Liver (tissue), 9 donors: ENCODE data around the gene PLA1A. TPM values are rescaled to one million over a fixed set of nuclear protein-coding genes. Genes with fewer than 3 reads are reported as not detected.
"Not testable (repeated sequence)": the region's sequence is repeated elsewhere in the genome, so short reads cannot be mapped to it uniquely, and the experiment has no call there.

Source experiments
- DNase-seq: peaks from one replicate; pipeline ENCODE4 v3.0.0-alpha.2; 2017; ENCODE audit warnings: low spot score
- H3K27ac ChIP-seq, 2 donors: one replicate each; pipeline ENCODE4 v1.7.0; 2013; ENCODE audit warnings: inconsistent platforms in 2 of 2, low read length in 2 of 2, control low read depth in 1 of 2, low read depth in 1 of 2, mild to moderate bottlenecking in 1 of 2
- H3K27me3 ChIP-seq, 4 donors: one replicate each; pipeline versions ENCODE4 v1.6.1 to v1.7.0; 2013; ENCODE audit warnings: low read length in 3 of 4, inconsistent platforms in 1 of 4, mild to moderate bottlenecking in 1 of 4, moderate library complexity in 1 of 4; ENCODE audit not compliant: control insufficient read depth in 4 of 4, insufficient read depth in 4 of 4
- H3K36me3 ChIP-seq, 4 donors: one replicate each; pipeline versions ENCODE4 v1.6.1 to v1.7.0; 2013; ENCODE audit warnings: low read length in 3 of 4, mild to moderate bottlenecking in 3 of 4, low read depth in 1 of 4, moderate library complexity in 1 of 4; ENCODE audit not compliant: control insufficient read depth in 4 of 4, insufficient read depth in 3 of 4
- H3K4me1 ChIP-seq, 4 donors: one replicate each; pipeline versions ENCODE4 v1.6.1 to v1.7.0; 2013; ENCODE audit warnings: low read length in 3 of 4, mild to moderate bottlenecking in 3 of 4, moderate library complexity in 1 of 4; ENCODE audit not compliant: control insufficient read depth in 4 of 4, insufficient read depth in 4 of 4
- H3K4me3 ChIP-seq, 3 donors: one replicate each; pipeline versions ENCODE4 v1.6.1 to v1.7.0; 2013; ENCODE audit warnings: low read length in 3 of 3, control low read depth in 1 of 3, low read depth in 1 of 3, mild to moderate bottlenecking in 1 of 3
- H3K9ac ChIP-seq, 2 donors: one replicate each; pipeline ENCODE4 v1.7.0; 2013; ENCODE audit warnings: low read length in 2 of 2, mild to moderate bottlenecking in 2 of 2, moderate library complexity in 2 of 2, control low read depth in 1 of 2, low read depth in 1 of 2
- H3K9me3 ChIP-seq, 4 donors: one replicate each; pipeline versions ENCODE4 v1.6.1 to v1.7.0; 2013; ENCODE audit warnings: low read length in 3 of 4; ENCODE audit not compliant: control insufficient read depth in 4 of 4
- FOXA1 ChIP-seq: IDR thresholded peaks from 2 replicates; pipeline ENCODE4 v1.6.1; 2016; ENCODE audit warnings: antibody characterized with exemption
- HNF4G ChIP-seq: IDR thresholded peaks from 2 replicates; pipeline ENCODE4 v1.6.1; 2016; ENCODE audit warnings: antibody characterized with exemption
- NR2F2 ChIP-seq: IDR thresholded peaks from 2 replicates; pipeline ENCODE4 v1.6.1; 2016; ENCODE audit warnings: antibody characterized with exemption
- TAF1 ChIP-seq: conservative IDR thresholded peaks from 2 replicates; pipeline ENCODE4 v1.6.1; 2016; ENCODE audit warnings: antibody characterized with exemption, mild to moderate bottlenecking
- WGBS: extraction: QIAGEN DNeasy Blood & Tissue Kit; methylation state at CpG from one replicate; pipeline ENCODE4 v1.1.7; 2013; 5-methylcytosine and 5-hydroxymethylcytosine counted together
- polyA plus RNA-seq, 2 donors: library from polyadenylated mRNA; stranded (reverse) in 1 of 2; unstranded in 1 of 2; fragments of 200-250 nt in 1 of 2; fragments of >200 nt in 1 of 2; fragmentation: Nextera tagmentation in 1 of 2; extraction: Ambion mirVana in 1 of 2; gene quantifications; one replicate each; pipeline versions ENCODE4 v1.2.1 to v1.2.3, GENCODE V29; 2013 to 2015
- total RNA-seq, 2 donors: library from RNA; depleted of rRNA; stranded (reverse); fragments of >200 nt; gene quantifications; one replicate each; pipeline ENCODE4 v1.2.3, GENCODE V29; 2014
- TF ChIP-seq, protein P1 (sequence below): IDR thresholded peaks from 2 replicates; pipeline ENCODE4 v1.6.1; 2016; ENCODE audit warnings: antibody characterized with exemption
- TF ChIP-seq, protein P2 (sequence below): fragments of 150-350 bp; IDR thresholded peaks from 2 replicates; pipeline ENCODE4 v1.5.1; 2017; ENCODE audit warnings: improper control_type of control experiment, low read depth, low read length; ENCODE audit not compliant: missing input control
- donor health status: healthy.
- donor health status: healthy.
- donor health status: healthy.
- donor health status: healthy.
- donor health status: healthy.

Gene PLA1A
- total and polyA plus RNA-seq, 4 donors, result 6.0 to 63.9 (median 33.0) TPM

DNA sequence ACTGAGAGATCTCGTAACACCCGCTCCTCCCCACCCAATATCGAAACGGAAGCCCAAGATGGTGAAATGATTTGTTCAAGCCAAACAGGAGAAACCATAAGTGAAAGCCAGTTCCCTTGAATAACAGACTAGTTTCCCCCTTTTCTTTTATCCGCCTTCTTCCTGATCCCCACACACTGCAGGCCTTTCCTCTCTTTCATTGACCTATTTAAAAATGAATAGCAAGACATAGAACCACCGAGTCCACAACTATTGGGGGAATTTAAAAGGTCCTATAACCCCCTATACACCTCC is 79.9 kb downstream of the PLA1A start:
- Histone ChIP-seq H3K27me3 (no peaks in the 10 kb centered on the region), H3K4me1 (peaks cover 0 to 20% (median 14%) of the 10 kb centered on the region in 4 donors), H3K27ac (peak overlapping the region; percentile 93 to 95), H3K36me3 (peaks cover 5 to 17% (median 12%) of the 10 kb centered on the region in 4 donors), H3K9me3 (no peaks in the 10 kb centered on the region), H3K4me3 (peak overlapping the region; percentile 65 to 83 (median 66)), H3K9ac (peak overlapping the region; percentile 74 to 77)
- TF ChIP-seq, protein P1, sequence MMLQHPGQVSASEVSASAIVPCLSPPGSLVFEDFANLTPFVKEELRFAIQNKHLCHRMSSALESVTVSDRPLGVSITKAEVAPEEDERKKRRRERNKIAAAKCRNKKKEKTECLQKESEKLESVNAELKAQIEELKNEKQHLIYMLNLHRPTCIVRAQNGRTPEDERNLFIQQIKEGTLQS, result no peak
- TF ChIP-seq TAF1 (peak; percentile 5), NR2F2 (no peak), FOXA1 (no peak), HNF4G (no peak)
- TF ChIP-seq, protein P2, sequence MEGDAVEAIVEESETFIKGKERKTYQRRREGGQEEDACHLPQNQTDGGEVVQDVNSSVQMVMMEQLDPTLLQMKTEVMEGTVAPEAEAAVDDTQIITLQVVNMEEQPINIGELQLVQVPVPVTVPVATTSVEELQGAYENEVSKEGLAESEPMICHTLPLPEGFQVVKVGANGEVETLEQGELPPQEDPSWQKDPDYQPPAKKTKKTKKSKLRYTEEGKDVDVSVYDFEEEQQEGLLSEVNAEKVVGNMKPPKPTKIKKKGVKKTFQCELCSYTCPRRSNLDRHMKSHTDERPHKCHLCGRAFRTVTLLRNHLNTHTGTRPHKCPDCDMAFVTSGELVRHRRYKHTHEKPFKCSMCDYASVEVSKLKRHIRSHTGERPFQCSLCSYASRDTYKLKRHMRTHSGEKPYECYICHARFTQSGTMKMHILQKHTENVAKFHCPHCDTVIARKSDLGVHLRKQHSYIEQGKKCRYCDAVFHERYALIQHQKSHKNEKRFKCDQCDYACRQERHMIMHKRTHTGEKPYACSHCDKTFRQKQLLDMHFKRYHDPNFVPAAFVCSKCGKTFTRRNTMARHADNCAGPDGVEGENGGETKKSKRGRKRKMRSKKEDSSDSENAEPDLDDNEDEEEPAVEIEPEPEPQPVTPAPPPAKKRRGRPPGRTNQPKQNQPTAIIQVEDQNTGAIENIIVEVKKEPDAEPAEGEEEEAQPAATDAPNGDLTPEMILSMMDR, result no peak
- no peak for DNase-seq
- WGBS, result 6% methylated on average over 6 of the region's 6 CpGs

DNA sequence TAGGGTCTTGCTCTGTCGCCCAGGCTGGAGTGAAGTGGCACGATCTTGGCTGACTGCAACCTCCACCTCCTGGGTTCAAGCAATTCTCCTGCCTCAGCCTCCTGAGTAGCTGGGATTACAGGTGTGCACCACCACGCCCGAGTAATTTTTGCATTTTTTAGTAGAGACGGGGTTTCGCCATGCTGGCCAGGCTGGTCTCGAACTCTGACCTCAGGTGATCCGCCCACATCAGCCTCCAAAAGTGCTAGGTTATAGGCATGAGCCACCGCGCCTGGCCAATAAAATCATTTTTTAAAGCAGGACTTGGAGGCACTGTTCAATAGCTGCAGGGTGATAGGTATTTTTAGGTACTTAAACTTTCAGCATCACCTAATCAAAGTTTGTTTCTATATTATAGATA is 80.5 kb downstream of the PLA1A start:
- not testable (repeated sequence) for H3K27me3 ChIP-seq, H3K27ac ChIP-seq, DNase-seq, H3K9me3 ChIP-seq, H3K9ac ChIP-seq, H3K4me3 ChIP-seq
- WGBS, result 96% methylated on average over 10 of the region's 10 CpGs
- H3K4me1 ChIP-seq, result peaks cover 0 to 20% (median 14%) of the 10 kb centered on the region in 4 donors
- H3K36me3 ChIP-seq, result peaks cover 5 to 12% (median 8%) of the 10 kb centered on the region in 4 donors

Other genes with a start within 250 kb of the PLA1A start
- 10 to 100 TPM; 19.7 to 69.2 TPM for gene TMEM39A, start 134.3 kb upstream of the PLA1A start, total RNA-seq
- gene TMEM39A, start 134.3 kb upstream of the PLA1A start, polyA plus RNA-seq, result 10 to 100 TPM in 1 of 2 donors, 1 to 10 TPM in 1; 4.7 to 15.2 TPM
- 10 to 100 TPM in 1 of 2 donors, 1 to 10 TPM in 1; 7.2 to 11.1 TPM for gene POGLUT1, start 128.9 kb upstream of the PLA1A start, total RNA-seq
- gene POGLUT1, start 128.9 kb upstream of the PLA1A start, polyA plus RNA-seq, result 1 to 10 TPM; 4.7 to 6.1 TPM
- 10 to 100 TPM; 25.4 to 30.0 TPM for gene TIMMDC1, start 99.3 kb upstream of the PLA1A start, total RNA-seq
- 10 to 100 TPM; 36.4 to 54.2 TPM for gene TIMMDC1, start 99.3 kb upstream of the PLA1A start, polyA plus RNA-seq
- gene CD80, start 38.3 kb upstream of the PLA1A start, total RNA-seq, result 1 to 10 TPM; 1.0 to 1.5 TPM
- gene CD80, start 38.3 kb upstream of the PLA1A start, polyA plus RNA-seq, result under 1 TPM; 0.21 to 0.22 TPM
- 1 to 10 TPM; 2.7 to 3.8 TPM for gene ADPRH, start 18.4 kb upstream of the PLA1A start, total RNA-seq
- gene ADPRH, start 18.4 kb upstream of the PLA1A start, polyA plus RNA-seq, result 1 to 10 TPM in 1 of 2 donors, under 1 TPM in 1; 0.89 to 2.1 TPM
- 1 to 10 TPM in 1 of 2 donors, under 1 TPM in 1; 0.37 to 1.1 TPM for gene POPDC2, start 62.7 kb downstream of the PLA1A start, total RNA-seq
- under 1 TPM; 0.16 to 0.54 TPM for gene POPDC2, start 62.7 kb downstream of the PLA1A start, polyA plus RNA-seq
- gene COX17, start 79.5 kb downstream of the PLA1A start, total RNA-seq, result 10 to 100 TPM; 10.3 to 30.6 TPM
- gene COX17, start 79.5 kb downstream of the PLA1A start, polyA plus RNA-seq, result 100 to 1,000 TPM in 1 of 2 donors, 10 to 100 TPM in 1; 67.3 to 164 TPM
- 1 to 10 TPM in 1 of 2 donors, under 1 TPM in 1; 0.23 to 1.3 TPM for gene CFAP91, start 105.1 kb downstream of the PLA1A start, total RNA-seq
- under 1 TPM; 0.48 to 0.63 TPM for gene CFAP91, start 105.1 kb downstream of the PLA1A start, polyA plus RNA-seq
- 100 to 1,000 TPM in 1 of 2 donors, 1 to 10 TPM in 1; 3.2 to 121 TPM for gene NR1I2, start 184.2 kb downstream of the PLA1A start, total RNA-seq
- 10 to 100 TPM; 32.6 to 63.5 TPM for gene NR1I2, start 184.2 kb downstream of the PLA1A start, polyA plus RNA-seq